NCI-H2196 treated with DMSO at 0.1 percent for 48 hours (cell line): Measurements from ENCODE around the gene WDR82.

Experiments
- DNase-seq: peaks from one replicate; lab custom pipeline; 2025; ENCODE audit not compliant: unreplicated experiment; lab: John Stamatoyannopoulos, UW

Gene WDR82

DNA sequence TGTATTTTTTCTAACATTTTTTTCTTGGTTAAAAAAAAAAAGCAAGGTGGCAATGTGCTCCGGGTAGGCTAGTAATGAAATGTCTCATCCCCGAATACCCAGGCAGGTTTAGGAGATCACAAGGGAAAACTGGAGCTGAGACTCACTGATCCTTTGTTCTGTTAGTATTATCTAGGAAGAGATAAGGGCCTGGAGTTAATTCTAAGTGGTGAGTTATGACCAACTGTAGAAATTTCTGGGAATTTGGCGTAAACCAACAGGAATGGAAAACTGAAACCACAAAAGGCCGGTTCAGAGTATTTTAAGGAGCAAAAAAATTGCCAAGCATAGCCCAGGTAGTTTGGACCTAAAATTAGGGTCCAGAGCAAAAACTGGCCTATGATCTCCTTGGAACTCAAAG, 20.5 kb downstream of the WDR82 start:
- no peak for DNase-seq

DNA sequence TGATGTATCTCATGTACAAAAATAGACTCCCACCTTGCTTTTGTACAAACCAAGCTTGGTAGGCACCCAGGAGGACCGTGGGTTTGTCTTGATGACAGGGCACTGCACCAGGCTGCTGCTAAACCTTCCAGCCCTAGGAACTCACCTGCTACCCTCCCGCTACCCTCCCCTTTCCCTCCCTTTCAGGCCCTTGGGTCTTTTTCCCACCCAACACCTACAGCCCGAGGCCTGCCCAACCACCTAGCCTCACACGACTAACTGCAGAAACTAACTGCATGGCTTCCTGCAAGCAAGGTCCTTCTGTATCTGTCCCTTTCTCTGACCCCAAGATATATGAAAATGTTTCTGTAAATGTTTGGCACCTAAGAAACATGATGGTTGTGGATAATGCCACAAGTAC, 21.8 kb downstream of the WDR82 start:
- DNase-seq, result no peak

DNA sequence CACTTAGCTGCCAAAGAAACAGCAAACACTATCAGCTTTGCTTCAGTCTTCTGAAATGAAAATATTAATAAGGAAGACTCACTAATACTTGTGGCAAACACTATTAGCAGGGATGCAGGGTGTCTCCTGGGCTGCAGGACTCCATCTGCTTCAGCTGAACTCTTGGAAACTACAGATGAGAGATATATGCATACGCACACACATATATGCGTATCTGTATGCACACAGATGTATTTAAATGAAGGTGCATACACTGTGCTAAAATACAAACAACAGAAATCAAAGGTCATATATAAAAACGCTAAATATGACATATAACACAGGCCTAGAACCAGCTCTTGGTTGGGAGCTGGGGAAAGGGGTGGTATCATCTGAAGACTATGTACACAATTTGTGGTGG, 22.3 kb downstream of the WDR82 start:
- DNase-seq, result no peak

DNA sequence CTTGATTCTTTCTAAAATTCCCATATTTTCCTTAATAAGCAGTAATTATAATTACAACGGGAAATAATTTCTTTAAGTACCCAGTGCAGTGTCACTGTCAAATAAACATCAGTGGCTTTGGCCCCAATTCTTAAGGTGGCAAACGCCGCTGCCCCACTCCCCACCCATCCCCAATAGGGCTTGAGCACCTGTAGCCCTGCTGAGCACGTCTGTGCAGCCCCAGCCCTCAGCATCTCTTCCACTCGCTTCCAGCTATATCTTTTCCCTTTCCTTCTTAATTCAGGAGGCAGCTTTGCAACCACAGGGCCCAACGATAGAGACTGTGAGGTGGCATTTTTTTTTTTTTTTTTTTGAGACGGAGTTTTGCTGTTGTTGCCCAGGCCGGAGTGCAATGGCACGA, 23.8 kb downstream of the WDR82 start:
- DNase-seq, result no peak

DNA sequence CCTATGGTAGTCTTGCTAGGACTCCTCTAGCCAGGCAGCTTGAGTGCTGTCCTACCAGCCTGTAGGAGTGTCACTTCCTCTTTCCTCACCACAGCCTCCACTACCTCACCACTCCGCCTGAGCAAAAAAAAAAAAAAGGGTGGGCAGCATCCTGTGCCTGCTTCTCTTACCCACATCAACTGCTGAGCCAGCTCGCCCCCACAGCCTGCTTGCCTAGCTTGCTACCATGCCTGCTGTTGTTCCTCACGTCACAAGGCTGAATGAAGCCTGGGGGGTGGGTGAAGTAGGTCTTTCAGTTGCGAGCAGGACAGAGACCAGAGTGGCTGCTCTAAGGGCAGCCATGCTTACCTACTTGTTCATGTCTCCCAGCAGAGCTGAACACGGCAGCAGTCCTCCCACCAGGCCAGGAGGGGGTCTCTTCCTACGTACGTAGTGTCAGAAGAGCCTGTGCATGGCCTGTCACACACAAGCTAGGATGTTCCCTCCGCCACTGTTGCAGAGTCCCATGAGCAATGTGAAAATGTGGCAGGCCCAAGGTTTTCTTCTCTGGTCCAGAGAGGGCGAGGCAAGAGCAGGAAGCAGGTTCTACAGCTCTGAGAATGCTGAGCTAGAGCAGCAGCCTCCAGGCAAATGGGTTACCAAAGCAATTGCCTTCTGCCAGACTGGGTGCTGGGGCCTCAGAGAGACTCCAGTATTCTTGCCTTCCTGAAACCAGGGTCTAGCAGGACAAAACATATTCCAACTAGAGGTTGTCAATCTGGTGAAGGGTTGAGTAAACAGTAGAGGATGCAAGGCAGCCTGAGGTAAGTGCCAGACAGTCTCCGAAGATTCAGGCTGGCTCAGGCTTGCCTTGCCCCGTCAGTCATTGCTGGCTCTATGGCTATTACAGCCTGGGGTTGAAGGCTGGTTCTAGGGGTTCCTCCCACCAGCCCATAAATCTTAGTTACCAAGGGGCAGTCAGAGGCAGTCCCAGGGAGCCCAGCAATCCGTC, 24.8 kb downstream of the WDR82 start:
- DNase-seq, result no peak

DNA sequence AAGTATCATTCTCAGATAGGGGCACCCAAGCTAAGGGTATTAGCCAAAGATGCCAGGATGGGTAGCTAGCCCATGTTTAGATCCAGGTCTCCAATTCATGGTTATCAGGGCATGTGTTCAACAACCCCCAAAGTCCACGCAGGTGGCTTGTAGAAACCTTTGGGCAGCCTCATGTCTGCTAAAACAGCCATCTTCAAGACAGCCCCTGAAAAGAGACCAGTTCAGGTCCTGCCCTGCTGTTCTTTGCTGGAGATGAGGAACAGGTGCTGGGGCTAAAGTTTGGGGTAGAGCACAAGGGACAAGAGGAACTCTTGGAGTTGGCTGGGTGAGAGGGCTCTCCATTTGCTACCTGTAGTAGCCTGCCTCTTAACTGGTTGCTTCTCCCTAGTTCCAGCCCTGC, 28.3 kb downstream of the WDR82 start:
- no peak for DNase-seq

DNA sequence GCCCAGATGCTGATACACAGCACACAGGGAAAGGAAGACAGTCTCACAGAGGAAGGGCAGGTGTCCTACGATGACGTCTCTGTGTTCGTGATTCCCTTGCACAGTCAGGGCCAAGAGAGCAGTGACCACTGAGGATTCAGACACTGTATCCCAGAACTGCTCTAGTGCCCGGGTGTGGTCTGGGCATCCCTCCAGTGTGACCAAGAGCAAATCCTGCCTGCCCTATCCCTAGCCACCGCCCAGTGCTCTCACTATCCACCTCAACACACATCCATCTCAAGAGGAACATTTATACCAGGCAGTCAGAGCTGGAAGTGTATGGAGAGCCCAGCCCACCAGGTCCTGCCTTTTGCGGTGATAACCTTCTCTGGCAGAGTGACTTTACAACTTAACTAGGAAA, 28.8 kb downstream of the WDR82 start:
- no peak for DNase-seq

DNA sequence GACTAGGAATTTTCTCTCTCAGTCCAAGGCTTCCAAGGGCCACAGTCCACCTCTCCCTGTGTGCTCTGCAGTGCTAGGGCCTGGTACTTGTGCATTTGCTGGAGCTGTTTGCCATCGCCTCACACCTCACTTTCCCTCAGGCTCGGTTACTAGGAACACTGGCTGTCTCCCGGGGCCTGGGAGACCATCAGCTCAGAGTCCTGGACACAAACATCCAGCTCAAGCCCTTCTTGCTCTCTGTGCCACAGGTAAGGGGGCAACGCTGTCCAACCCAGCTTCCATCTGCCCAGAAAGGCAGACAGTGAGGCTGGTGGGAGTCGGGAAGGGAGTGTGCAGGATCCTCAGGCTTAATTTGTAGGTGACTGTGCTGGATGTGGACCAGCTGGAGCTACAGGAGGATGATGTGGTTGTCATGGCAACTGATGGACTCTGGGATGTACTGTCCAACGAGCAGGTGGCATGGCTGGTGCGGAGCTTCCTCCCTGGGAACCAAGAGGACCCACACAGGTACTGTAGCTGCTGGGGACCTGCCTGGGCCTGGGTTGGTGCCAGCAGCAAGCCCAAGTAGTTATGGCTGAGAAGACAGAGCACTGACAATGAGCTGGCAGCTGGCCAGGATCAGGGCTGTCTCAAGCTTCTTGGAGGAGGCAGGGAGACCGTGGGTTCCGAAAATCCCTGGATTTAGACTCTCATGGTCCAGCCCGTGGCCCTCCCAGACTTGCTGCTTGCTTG, 29.5 kb downstream of the WDR82 start:
- no peak for DNase-seq

DNA sequence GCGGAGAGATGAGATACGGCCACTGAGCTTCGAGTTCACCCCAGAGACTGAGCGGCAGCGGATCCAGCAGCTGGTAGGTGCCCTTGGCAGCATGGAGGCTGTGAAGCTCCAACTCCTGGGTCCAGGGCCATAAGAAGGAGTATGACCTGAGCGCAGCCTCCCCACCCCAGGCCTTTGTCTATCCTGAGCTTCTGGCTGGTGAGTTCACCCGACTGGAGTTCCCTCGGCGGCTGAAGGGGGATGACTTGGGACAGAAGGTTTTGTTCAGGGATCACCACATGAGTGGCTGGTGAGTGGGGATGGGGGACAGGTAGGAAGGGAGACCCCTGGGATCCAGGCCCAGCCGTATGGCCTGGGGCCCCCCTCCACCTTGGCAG, 30.3 kb downstream of the WDR82 start:
- no peak for DNase-seq

DNA sequence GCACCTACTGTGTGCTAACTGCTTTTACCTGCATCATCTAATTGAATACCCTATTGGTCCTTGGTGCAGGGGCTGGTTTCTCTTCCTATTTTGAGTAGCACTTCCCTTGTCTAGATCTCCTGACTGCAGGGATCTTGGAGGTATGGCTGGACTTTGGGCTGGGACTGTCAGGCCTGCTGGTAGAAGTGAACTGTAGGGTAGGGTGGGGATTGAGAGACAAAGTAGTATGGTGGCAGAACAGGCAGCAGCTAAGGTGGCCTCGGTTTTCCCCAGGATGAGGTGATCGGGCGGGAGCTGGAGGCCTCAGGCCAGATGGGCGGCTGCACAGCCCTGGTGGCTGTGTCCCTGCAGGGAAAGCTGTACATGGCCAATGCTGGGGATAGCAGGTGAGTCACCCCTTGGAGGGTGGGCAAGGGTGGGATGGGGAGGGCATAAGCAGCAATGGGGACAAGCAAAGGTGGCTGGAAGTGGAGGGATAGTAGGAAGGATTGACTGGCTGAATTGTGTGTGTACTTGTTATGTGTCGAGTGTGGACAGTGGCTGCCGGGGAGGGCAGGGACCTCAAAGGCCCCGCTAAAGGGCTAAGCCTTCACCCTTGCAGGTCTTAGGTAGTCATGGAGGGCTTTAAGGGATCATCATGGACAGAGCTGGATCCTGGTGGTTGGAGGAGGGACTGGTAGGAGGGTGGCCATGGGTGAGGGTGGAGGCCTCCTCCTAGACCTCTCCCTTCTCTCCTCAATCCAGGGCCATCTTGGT, 30.9 kb downstream of the WDR82 start:
- no peak for DNase-seq

DNA sequence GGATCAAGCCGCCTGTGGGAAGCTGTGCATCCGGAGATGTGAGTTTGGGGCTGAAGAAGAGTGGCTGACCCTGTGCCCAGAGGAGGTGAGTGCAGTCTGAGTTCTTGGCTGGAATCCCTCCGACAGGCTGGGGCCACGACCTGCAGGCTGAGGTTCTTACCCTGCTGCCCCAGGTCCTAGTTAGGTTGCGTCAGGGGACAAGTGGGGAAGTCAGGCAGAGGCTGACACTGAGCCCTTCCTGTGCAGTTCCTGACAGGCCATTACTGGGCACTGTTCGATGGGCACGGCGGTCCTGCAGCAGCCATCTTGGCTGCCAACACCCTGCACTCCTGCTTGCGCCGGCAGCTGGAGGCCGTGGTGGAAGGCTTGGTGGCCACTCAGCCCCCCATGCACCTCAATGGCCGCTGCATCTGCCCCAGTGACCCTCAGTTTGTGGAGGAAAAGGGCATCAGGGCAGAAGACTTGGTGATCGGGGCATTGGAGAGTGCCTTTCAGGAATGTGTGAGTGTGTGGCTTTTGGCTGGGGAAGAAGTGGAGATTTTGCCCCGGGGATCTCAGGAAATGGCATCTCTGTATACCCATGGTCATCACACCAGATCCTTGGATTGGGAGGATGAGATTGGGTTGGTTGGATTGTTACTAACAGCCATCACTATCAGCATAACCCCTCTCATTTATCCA, 31.6 kb downstream of the WDR82 start:
- no peak for DNase-seq

DNA sequence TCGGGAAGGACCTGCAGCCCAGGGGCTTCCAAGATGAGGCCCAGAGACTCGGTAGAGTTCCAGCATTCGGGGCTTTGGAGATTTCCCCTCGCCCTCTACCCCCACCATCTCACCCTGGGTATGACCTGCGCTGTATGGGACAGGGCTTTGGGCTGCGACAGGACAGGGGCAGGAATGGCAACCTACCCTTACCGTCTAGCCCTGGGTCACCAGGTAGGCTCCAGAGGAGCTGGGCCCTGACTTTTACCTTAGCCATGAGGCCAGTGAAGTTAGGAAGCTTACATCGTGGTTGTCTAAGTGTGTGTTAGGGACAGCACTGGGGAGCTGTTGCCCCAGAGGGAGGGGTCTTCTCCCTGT, 32.2 kb downstream of the WDR82 start:
- DNase-seq, result no peak

DNA sequence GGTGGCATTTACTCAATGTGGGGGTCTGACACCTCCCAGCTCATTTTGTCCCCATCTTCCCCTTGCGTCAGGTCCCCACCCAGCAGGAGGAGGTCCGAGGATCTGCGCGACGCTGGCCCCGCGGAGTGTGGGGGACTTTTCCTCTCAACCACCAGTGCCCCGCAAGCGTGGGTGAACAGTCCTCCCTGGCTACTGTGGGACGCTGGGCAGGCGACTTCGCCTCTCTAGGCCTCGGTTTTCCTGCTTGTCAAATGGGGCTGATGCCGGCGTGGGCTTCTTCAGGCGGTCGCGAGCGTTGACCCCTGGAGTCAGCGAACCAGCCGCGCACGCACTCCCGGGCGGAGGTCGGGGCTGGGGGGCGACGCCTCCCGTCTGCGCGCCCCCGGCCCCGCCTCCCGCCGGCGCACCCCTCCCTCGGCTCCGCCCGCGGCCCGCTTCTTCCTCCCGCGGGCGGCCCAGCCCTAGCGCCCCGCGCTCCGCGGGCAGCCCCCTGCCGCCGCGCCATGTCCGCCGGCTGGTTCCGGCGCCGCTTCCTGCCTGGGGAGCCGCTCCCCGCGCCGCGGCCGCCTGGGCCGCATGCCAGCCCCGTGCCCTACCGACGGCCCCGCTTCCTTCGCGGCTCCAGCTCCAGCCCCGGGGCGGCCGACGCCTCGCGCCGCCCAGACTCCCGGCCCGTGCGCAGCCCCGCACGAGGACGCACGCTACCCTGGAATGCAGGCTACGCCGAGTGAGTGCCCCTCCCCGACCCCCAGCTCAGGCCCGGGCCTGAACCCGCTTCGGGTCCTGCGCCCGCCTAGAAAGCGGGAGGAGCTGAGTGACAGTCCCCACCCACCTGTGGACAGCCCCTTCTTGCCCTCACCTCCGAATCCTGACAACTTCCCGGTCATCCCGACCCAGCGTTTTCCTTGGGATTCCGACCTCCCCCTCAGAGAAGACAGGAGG, 32.9 kb downstream of the WDR82 start, which contains the start of gene PPM1M:
Gene PPM1M (plus strand): TSS at position 438 of the 942 bp plus-strand sequence. CDS start 66 bp downstream, at position 504.
- no peak for DNase-seq

DNA sequence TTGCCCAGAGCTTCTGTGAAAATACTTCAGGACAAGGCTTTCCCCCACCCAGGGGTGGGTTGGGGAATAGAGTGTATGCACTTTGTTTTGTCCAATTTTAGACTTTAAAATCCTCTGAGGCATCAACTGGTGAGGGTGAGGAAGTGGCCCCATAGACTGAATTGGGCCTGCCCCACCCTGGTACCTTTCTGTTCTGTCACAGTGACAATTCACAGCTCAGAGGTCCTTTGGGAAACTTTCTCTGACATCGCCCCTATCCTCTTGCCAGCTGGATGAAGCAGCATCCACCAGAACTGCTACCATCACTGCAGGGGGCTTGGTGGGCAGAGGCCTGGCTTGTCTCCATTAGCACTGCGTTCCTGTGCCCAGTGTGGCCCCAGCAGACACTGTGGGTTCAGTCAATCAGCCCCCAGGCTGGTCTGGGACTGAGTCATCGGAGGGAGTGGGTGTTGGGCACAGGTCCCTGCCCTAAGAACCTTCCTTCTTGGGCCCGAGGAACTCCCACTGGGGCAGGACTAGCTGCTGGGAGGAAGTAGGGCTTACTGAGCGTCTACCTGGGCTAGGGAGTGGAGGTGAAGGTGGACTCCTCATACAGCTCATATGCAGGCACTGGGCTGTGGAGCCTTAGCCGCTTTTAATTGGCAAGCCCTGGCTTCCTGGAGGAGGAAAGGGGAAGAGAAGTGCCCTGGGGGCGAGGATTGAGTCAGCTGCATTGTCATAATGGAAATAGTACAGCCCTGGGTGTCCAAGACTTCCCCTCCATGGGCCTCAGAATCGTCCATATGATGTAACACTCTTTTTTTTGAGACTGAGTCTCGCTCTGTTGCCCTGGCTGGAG, 34.4 kb downstream of the WDR82 start:
- no peak for DNase-seq

DNA sequence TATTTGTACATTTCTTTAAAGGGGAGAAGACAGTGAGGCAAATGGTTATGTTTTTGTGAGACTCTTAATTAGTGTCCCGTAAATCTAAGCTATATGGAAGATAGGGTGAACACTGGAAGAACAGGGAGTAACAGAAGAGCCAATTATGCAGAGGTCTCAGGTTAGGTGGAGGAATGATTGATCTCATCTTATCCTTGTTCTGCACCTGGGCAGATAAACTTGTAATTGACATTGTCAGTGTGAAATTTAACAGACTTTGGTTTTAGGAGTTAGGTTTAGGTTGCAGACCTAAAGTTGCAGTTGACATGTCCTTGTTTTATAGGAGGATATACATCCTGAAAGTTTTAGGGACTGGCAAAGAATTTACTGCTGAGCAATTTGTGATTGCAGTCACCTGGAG, 36.4 kb downstream of the WDR82 start:
- no peak for DNase-seq

DNA sequence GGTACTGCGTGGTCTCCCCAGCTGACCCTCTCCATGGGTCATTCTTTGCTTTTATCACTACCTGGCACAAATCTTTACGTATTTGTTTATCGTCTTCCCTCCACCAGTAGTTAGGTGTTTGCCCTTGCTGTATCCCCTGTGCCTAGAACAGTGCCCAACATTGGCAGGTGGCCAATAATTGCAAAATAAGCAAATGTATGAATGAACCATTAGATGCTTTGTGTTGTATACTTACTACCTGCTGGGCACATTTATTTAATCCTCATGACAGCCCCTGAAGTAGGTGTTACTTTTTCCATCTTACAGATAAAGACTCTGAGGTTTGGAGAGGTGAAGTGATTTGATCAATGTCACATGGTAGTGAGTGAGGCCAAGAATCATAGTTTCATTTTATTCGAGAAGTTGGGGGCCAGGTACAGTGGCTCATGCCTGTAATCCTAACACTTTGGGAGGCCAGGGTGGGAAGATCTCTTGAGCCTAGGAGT, 37.5 kb downstream of the WDR82 start:
- DNase-seq, result no peak

DNA sequence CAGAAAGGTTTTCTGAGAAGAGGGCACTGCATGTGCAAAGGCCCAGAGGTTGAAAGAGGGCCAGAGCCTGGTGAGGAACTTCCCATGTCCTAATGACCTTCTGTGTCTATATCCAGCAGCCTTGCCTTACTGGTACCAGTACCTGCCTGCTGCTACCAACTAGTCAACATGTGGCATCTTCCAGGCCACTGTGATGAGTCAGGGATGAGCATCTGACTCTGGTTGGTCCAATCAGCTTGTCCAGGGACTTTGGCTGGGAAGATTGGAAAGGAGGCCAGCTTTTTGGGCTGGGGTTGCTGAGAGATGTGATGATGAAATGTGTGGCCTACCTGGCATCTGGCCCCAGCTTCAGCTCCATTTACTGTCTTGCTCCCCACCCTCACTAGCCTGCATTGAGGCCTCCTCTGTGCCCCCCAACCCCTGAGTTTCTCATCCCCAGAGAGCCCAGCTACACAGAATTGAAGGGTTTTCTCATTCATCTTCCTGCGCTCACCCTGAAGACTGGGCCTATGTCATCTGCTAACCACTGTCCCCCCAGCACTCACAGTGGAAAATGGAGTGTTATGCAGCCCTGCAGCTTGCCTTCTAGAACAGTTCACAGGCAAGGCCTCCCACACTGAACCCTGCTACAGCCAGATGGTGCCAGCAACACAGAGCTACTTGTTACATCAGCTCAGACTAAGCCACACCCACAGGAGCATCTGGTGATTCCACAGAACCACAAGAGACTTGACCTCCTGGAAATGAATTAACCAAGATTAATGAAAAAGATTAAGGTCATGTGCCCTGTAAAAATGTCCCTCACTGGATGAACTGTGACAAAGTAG, 38.2 kb downstream of the WDR82 start:
- no peak for DNase-seq
